ENCODE data around the gene RFX3.

The RFX3 gene

DNA sequence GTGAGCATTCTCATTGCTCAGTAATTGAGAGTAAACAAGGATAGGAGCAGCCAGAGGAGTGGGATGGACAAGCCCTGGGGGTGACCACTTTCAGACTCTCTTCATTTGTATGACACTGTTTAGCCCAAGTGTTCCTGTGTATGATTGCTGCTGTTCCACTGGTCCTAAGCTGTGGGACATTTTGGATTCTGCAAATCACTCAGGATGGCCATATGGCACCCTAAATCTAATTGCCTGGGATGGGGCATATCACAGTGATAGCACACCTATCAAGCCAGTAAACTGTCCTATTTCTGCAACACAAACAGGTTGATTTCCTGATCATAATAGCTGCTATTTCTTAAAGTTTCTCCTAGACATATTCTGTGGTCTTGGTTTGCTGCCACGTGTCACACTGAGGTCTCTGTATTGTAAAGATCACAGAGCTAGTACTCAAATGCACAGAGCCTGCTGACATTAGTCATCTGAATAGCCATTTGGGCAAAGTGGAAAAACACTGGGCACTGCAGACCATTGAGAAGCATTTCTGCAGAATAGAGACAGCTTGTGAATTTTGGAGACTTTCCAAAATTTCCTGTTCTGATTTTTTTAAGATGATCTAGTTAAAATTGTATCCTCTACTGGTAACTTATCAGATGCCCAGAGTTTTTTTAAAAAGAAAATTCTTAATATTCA is 320.2 kb downstream of the RFX3 start:
- DNase-seq (ENCODE audit: low spot score) = no peak

DNA sequence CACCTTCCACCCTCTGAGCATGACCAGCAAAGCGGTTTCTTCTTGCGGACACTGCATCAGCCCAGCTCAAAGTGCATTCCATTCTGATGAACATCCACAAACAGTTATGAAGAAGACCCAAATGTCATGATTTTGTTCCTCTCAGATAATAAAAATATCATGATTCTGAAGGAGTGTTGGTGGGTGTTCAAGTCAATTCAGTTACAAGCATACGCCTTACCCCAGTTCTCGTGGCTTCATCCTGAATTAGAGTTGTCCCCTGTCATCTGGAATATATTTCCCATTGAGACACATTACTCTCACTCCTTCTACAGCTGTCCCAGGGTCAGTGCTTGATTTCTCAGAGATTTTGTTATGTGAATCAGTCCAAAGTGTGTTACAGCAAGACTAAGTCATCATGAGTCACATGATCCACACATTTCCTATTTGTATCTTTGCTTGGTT is 325.4 kb downstream of the RFX3 start:
- no peak for DNase-seq (ENCODE audit: low spot score)

DNA sequence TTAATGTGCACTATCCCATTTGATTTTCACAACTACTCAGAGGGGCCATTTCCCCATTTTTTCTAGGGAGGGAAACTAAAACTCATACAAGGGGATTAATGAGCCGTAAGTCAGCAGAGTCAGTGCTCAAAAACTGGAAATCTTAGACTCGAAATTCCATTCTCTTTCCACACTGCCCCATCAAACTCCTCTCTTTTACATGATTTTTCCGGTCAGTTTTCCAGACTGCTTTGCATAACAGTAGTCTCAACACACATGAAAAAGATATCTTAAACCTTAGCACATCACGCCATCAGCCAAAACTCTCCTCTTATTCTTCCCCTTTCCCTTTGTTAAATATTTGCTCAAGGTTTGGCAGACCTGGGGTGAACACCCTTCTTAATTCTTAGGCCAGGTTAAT is 332.0 kb downstream of the RFX3 start:
- no peak for DNase-seq (ENCODE audit: low spot score)

DNA sequence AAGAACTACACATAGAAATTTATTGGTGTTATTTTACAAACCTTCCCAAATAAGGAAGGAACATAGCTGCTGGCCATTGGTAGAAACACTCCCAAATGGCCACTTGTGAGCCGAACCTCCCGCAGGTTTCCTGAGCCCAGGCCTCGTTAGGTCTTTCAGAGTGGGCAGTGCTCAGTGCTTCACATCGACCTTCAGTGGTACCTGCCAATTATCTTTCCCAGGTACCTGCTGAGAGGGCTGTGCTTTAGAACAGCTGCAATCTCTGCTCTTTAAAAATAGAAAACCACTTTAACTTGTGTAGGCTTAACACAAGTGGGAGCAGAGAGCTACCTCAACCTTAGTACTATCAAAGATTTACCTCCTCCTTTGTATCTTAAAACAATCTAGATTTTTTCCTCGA is 334.1 kb downstream of the RFX3 start:
- DNase-seq (ENCODE audit: low spot score) = peak; percentile 21

DNA sequence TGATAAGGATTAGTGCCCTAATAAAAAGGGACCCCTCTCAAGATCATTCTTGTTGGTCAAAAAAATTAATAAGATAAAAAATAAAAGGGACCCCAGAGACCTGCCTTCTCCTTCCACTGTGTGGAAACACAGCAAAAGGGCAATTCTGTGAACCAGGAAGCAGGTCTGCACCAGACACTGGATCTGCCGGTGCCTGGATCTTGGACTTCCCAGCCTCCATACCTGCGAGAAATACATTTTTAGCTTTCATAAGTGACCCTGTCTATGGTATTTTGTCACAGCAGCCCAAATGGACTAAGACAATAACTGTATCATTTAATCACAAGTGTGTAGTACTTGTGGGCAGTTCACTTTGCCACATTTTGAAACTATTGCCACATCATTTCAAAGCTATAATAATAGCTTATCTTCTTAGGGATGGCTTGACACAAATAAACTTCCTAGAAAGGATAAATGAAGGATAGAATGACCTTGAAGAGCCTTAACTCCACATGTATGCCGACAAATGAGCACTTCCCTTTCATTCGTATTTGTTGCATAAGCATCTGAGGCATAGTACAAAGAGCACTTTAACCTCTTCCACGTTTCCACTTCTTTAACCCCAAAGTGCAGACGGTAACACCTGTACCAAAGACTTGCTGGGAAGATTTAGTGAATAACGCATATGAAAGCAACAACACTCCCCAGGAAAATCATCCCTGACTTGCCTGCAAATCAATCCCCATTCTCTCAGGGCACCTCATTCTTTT is 336.5 kb downstream of the RFX3 start:
- no peak for DNase-seq (ENCODE audit: low spot score)

DNA sequence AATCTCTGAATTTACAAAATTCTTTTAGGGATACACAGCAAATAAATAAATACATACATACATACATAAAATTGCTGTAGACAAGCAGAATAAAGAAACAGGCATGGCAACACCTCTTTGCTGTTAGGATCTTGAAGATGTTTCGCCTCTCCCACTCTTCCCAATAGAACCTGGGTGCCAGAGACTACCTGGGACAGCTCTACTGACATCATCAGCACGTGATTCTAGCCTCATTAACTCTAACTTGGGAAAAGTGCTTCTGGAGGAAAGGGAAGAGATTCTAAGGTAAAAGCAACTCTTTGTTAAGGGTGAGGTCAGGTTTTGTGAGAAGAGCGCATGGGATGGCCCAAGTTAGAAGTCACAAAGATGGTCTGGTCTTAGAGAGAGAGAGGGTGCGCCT is 339.1 kb downstream of the RFX3 start:
- DNase-seq (ENCODE audit: low spot score) = no peak

DNA sequence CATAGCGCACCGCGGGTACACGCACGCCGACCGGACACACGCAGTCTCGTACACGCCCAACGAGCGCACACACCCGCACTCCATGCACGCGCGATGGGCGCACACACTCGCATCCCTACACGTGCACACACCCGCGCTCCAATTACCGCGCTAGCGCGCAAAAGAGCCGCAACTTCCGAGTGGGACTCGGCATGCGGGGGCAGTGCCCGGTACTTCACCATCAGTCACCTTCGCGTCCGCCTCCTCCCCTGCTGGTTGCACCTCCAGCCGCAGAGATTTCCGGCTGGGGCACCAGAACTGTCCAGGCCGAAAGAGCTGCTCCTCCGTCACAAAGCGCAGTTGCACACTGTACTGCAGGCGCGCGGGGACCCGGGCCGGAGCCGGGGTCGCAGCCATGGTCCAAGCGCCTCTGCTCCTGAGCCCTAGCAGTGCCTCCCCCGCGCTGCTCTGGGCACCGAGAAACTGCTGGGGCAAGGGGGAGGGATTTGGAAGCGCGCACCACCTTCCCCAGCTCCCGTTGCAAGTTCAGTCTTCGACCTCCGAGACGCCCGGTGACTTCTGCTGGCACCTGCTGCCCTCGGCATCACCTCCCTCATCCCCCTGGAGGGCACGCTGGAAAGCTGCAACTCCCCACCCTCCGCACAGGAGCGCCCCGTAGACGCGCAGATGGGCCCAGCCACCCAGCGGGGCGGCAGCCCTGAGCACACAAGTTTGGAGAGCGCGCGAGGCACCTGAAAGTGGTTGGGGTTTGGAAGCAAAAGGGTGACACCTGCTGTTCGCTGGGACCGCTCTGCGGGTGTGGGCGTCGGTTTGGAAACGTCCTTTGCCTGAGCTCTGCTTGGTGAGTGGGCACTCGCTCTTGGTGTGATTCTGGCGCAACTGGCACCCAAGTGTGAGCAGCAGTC is 344.5 kb downstream of the RFX3 start:
- no peak for DNase-seq (ENCODE audit: low spot score)

DNA sequence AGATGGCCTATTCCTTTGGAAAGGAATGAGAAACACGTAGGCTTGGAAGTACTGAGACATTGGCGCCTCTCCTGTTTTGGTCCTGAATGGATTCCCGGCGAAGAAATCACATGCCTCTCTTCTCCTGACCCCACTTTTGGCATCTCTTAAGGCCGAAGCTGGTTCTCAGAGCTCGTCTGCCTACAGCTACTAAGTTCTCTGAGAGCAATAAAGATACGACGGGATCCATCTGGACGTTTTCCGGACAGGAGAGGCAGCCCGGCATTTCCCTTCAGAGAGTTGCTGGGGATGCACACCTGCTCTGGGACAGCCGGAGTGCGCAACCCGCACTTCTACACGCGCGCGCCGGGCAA is 345.1 kb downstream of the RFX3 start:
- no peak for DNase-seq (ENCODE audit: low spot score)

DNA sequence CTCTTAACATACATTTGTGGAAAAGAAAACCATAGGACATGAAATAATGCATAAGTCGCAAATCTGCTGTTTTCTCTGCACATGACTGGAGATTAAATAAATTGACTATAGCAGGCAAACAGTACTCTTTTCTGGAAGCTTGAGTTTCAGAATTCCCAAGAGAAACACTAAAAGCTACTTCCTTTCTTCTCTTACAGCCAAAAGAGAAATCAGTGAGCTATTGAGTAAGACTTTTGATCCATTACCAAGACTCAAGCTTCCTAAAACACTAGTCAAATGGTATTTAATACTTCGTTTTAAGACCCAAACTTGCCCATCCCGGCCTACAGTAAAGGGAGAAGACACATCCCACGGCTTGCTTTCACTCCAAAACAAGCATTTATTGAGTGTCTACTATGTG is 346.1 kb downstream of the RFX3 start:
- DNase-seq (ENCODE audit: low spot score) = no peak

DNA sequence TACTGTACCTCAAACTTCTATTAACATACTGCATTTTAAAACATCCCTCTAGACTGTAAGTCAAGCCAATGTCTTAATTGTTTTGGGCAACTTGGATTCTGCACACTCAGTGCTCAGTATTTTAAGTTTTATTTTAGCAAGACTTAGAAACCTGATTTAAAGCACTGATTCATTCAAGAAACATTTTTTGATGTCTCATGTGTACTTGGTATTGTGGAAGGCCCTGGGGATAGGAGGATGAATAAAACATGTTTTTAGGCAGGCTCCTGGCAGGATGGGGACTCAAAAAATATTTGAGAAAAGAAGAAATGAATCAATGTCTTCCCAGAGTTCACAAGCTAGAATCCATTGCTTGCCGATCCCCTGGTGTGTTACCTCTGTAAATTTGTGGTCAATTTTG is 347.9 kb downstream of the RFX3 start:
- no peak for DNase-seq (ENCODE audit: low spot score)

DNA sequence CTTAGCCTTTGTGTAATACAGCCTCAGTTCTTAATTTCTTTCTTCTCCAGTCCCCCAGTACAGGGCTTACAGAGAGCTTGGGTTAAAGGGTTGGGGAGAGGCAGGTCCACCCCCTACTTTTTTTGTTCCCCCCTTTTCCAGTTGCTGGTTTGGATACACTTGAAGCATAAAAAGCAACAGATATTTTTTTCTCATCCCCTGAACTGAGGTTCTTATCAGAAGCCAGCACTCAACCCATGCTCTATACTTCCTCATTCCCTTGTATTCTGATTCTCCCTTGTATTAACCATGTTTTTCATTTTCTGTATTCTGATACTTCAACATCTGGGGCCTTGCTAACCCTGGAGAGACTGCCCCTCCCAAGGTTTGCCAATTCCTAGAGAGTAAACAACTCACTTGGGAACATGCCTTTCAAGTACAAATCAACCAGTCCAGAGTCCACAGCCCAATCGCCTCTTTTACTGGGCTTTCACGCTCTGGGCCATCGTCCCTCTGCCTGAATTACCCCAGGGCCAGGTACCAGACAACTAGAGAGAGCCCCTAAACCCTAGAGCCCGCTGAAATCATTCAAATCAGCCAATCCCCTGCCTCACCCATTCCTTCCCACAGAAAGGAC is 348.5 kb downstream of the RFX3 start:
- DNase-seq (ENCODE audit: low spot score) = no peak

DNA sequence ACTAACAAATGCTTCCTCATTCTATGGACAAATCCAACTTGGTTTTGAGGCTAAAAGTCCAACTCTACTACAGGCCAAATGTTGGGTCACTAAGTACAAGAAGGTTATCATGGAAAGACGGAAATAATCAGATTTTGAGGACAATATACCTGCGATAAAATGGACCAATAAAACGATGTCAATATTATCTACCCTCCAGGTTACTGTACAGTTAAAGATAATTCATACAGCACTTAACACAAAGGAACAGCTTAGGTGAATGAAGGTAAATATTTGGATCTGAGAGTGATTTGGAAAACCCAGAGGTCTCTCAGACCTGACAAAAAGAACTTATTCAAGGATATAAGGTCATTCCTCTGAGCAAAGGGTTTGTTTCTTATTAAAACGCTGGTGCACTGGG is 352.4 kb downstream of the RFX3 start:
- DNase-seq (ENCODE audit: low spot score) = no peak

DNA sequence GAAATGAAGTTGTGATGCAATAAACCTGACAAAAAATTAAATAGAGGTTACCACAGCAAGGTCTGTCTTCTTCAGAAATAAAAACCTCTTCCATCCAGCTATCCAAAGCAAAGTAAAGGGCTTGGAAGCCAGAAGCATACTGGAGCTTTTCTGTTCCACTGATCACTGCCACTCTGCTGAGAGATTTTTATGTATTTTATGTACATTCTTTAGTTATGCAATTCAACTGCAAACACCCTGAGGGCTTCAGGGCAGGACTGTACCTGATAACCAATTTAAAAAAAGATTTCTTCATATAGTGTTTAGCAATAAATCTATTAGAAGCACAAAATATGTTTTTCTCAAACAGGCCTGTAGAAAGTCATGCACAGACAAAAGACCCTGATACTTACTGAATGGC is 355.0 kb downstream of the RFX3 start:
- no peak for DNase-seq (ENCODE audit: low spot score)

Measured in LoVo (cell line).